ENCODE data around the gene BAK1.

Gene BAK1

GRCh38 chr6:33613795-33614168 lies 33.7 kb upstream of the BAK1 start:
- H3K27ac ChIP-seq, result no peak overlapping the region
- TF ChIP-seq ZFX (IDR thresholded peaks at IDR 0.05; ENCODE audit: borderline replicate concordance), result no peak
- TF ChIP-seq CTCF (IDR thresholded peaks at IDR 0.05), result no peak

- H3K27ac ChIP-seq, result no peak overlapping the region
Measured at GRCh38 chr6:33613146-33613794, 33.2 kb upstream of the BAK1 start.

GRCh38 chr6:33610779-33611732 lies 31.0 kb upstream of the BAK1 start:
- H3K27ac ChIP-seq, result no peak overlapping the region
- TF ChIP-seq CTCF (IDR thresholded peaks at IDR 0.05), result no peak
- TF ChIP-seq ZFX (IDR thresholded peaks at IDR 0.05; ENCODE audit: borderline replicate concordance), result no peak

More at GRCh38 chr6:33613146-33613794, 33.2 kb upstream of the BAK1 start:
- TF ChIP-seq CTCF (IDR thresholded peaks at IDR 0.05) (no peak), ZFX (IDR thresholded peaks at IDR 0.05; ENCODE audit: borderline replicate concordance) (no peak)

GRCh38 chr6:33610067-33610466 lies 30.0 kb upstream of the BAK1 start:
- H3K27ac ChIP-seq, result no peak overlapping the region
- TF ChIP-seq CTCF (IDR thresholded peaks at IDR 0.05) (no peak), ZFX (IDR thresholded peaks at IDR 0.05; ENCODE audit: borderline replicate concordance) (no peak)

GRCh38 chr6:33609528-33609927 lies 29.5 kb upstream of the BAK1 start:
- H3K27ac ChIP-seq, result no peak overlapping the region
- TF ChIP-seq CTCF (IDR thresholded peaks at IDR 0.05) (no peak), ZFX (IDR thresholded peaks at IDR 0.05; ENCODE audit: borderline replicate concordance) (no peak)

GRCh38 chr6:33609019-33609418 lies 28.9 kb upstream of the BAK1 start:
- H3K27ac ChIP-seq, result no peak overlapping the region

More at GRCh38 chr6:33609019-33609418, 28.9 kb upstream of the BAK1 start:
- TF ChIP-seq CTCF (IDR thresholded peaks at IDR 0.05) (no peak), ZFX (IDR thresholded peaks at IDR 0.05; ENCODE audit: borderline replicate concordance) (no peak)
